HL-60 (cell line): Measurements from ENCODE around the gene FN1.

Source experiments
- DNase-seq, 2 experiments: peaks; one replicate each; pipeline ENCODE4 v3.0.0-alpha.2; 2010 to 2020; ENCODE audit warnings: low read depth in 1 of 2, low spot score in 1 of 2
- H3K27ac ChIP-seq: fragments of 250-450 bp; sonication (Bioruptor Pico); replicated peaks from 2 replicates; pipeline ENCODE4 v1.5.1; 2020; ENCODE audit warnings: mild to moderate bottlenecking, moderate library complexity
- H3K27me3 ChIP-seq: fragments of 250-450 bp; sonication (Bioruptor Pico); 2 replicates; pipeline ENCODE4 v1.5.1; 2021; ENCODE audit warnings: mild to moderate bottlenecking, moderate library complexity; ENCODE audit not compliant: insufficient read depth, poor library complexity, severe bottlenecking
- H3K4me3 ChIP-seq: replicated peaks from 2 replicates; pipeline ENCODE4 v1.5.1; 2011; ENCODE audit warnings: mild to moderate bottlenecking, control low read depth, low read length; ENCODE audit not compliant: insufficient read depth
- GABPA ChIP-seq: IDR thresholded peaks from 2 replicates; pipeline ENCODE4 v1.6.1; 2012; ENCODE audit warnings: low read depth
- POLR2AphosphoS5 ChIP-seq: IDR thresholded peaks from 2 replicates; pipeline ENCODE4 v1.6.1; 2012; ENCODE audit warnings: low read depth
- REST ChIP-seq: IDR thresholded peaks from 2 replicates; pipeline ENCODE4 v1.6.1; 2012; ENCODE audit warnings: low read depth; ENCODE audit not compliant: insufficient replicate concordance
- SPI1 ChIP-seq: IDR thresholded peaks from 2 replicates; pipeline ENCODE4 v1.6.1; 2012; ENCODE audit warnings: low read depth, mild to moderate bottlenecking, borderline replicate concordance
- TF ChIP-seq, protein P1 (sequence below): IDR thresholded peaks from one replicate; pipeline ENCODE4 v1.5.1; 2011; ENCODE audit warnings: low read length, control low read depth, inconsistent platforms; ENCODE audit not compliant: insufficient read depth

FN1 gene

DNA sequence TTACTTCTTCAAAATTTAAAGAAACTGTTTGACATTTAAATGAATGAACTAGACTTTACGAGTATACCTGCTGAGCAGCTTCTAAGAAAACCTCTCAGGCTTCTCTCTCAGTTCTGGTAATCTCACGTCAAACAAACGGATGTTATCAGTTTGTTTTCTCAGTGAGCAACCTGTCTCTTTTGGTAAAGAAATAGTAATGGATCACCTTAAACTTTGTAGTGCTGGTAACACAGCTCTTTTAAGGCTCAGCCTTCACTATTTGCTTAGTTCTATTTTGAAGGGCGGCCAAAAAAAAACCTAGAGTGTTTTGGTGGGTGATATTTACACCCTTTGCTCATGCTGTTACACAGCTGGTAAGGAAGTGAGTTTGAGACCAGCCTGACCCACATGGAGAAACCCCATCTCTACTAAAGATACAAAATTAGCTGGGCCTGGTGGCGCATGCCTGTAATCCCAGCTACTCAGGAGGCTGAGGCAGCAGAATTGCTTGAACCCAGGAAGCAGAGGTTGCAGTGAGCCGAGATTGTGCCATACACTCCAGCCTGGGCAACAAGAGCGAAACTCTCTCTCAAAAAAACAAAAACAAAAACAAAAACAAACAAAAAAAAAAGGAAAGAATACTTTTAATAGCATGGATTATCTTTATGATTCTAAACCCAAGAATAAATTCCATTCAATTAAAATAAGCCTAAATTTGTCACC lies 15.9 kb downstream of the FN1 start:
- H3K4me3 ChIP-seq, result no peak overlapping the region
- H3K27ac ChIP-seq, result no peak overlapping the region
- no peak for TF ChIP-seq SPI1
- no peak for TF ChIP-seq REST
- TF ChIP-seq, protein P1, sequence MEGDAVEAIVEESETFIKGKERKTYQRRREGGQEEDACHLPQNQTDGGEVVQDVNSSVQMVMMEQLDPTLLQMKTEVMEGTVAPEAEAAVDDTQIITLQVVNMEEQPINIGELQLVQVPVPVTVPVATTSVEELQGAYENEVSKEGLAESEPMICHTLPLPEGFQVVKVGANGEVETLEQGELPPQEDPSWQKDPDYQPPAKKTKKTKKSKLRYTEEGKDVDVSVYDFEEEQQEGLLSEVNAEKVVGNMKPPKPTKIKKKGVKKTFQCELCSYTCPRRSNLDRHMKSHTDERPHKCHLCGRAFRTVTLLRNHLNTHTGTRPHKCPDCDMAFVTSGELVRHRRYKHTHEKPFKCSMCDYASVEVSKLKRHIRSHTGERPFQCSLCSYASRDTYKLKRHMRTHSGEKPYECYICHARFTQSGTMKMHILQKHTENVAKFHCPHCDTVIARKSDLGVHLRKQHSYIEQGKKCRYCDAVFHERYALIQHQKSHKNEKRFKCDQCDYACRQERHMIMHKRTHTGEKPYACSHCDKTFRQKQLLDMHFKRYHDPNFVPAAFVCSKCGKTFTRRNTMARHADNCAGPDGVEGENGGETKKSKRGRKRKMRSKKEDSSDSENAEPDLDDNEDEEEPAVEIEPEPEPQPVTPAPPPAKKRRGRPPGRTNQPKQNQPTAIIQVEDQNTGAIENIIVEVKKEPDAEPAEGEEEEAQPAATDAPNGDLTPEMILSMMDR, result no peak
- TF ChIP-seq POLR2AphosphoS5, result no peak
- no peak for TF ChIP-seq GABPA
- H3K27me3 ChIP-seq, result peaks cover 4% of the 10 kb centered on the region
- no peak for DNase-seq

- DNase-seq, result no peak
- TF ChIP-seq REST, result no peak
- TF ChIP-seq, protein P1, result no peak
- no peak for TF ChIP-seq POLR2AphosphoS5
- no peak for TF ChIP-seq GABPA
- TF ChIP-seq SPI1, result no peak
- Histone ChIP-seq H3K27ac (no peak overlapping the region), H3K4me3 (no peak overlapping the region), H3K27me3 (peaks cover 7% of the 10 kb centered on the region)
These were observed 16.8 kb downstream of the FN1 start for GRCh38 chr2:215419113-215419512.

DNA sequence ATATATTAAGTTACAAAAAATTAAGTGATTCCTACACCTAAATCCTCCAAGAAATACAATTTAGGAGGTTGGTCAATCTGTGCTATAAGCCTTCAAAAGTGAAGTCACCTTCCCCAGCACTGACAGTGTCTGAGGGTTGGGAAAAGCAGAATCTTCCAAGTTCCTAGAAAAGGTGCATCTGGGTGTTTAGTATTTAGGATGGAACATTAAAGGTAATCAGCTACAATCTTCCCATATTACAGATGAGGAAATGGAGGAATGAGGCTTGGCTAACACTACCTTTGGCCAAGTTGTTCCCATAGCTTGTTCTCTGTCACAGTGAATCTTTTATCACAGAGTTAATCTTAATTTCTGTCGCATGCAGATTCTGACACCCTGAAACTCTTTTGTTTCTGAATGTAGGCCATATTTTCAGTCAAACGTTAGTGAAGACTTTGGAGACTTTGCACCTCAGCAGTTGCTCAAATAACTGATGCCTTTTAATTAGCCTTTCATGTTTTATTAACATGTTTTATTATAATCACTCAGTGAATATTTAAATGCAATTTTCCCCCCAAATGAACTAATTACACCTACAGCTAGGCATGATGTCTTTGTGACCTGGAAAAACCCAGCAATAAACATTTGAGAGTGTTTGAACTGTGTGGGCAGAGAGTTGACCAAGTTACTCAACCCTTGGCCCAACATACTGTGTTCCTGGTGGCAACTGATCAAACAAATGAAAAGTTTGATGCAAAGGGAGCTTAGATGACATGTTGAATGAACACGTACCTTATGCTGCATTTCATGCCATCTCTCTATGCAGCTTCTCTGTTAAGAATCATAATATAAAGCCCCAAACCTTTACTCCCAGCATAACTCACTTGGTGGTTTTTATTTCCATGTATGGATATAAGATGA lies 17.6 kb downstream of the FN1 start:
- Histone ChIP-seq H3K27me3 (peaks cover 7% of the 10 kb centered on the region), H3K27ac (no peak overlapping the region), H3K4me3 (no peak overlapping the region)
- TF ChIP-seq POLR2AphosphoS5 (no peak), GABPA (no peak), SPI1 (no peak), REST (no peak)
- TF ChIP-seq, protein P1, result no peak
- DNase-seq, result no peak
